GM10266 (cell line): ENCODE results near the gene ECHDC1.

ENCODE experiments used
- DNase-seq: peaks from one replicate; pipeline ENCODE4 v3.0.0; 2012; ENCODE audit errors: extremely low spot score
- CTCF ChIP-seq: IDR thresholded peaks from 2 replicates; pipeline ENCODE4 v1.5.1; 2012; ENCODE audit warnings: mild to moderate bottlenecking, low read depth; ENCODE audit not compliant: control insufficient read depth, insufficient read depth; ENCODE audit errors: missing control alignments

ECHDC1 gene

GRCh38 chr6:127247114-127248096 lies 96.0 kb downstream of the ECHDC1 start:
- DNase-seq: no peak
- TF ChIP-seq CTCF: no peak

GRCh38 chr6:127243501-127243900 lies 99.9 kb downstream of the ECHDC1 start:
- no peak for TF ChIP-seq CTCF
- DNase-seq: no peak
